ENCODE results near the gene RNGTT. TPM values are rescaled to one million over a fixed set of nuclear protein-coding genes. Genes with fewer than 3 reads are reported as not detected.

RNGTT gene
- total RNA-seq, 2 donors from 2014 or later = 7.5 to 11.3 TPM

DNA sequence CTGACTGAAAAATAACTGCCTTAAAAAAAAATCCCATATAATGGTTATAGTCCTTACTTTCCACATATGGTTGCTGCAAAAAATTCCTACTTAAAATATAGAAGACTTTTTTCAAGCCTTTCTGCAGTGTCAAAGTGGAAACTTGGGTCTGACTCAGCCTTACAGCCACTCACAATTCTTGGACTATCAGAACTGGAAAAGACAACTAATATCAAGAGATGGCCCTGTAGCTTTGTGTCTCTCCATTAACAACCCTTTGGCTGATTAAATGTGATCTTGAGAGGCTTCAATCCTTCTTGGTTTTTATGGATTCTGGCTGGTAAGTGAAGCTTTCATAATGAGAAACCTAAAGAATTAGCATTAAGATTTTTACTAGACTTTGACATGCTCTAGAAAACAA, 307.8 kb downstream of the RNGTT start:
- no peaks in the 10 kb centered on the region for H3K36me3 ChIP-seq
- TF ChIP-seq, protein P1, sequence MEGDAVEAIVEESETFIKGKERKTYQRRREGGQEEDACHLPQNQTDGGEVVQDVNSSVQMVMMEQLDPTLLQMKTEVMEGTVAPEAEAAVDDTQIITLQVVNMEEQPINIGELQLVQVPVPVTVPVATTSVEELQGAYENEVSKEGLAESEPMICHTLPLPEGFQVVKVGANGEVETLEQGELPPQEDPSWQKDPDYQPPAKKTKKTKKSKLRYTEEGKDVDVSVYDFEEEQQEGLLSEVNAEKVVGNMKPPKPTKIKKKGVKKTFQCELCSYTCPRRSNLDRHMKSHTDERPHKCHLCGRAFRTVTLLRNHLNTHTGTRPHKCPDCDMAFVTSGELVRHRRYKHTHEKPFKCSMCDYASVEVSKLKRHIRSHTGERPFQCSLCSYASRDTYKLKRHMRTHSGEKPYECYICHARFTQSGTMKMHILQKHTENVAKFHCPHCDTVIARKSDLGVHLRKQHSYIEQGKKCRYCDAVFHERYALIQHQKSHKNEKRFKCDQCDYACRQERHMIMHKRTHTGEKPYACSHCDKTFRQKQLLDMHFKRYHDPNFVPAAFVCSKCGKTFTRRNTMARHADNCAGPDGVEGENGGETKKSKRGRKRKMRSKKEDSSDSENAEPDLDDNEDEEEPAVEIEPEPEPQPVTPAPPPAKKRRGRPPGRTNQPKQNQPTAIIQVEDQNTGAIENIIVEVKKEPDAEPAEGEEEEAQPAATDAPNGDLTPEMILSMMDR (IDR thresholded peaks at IDR 0.05) = no peak
- no peak overlapping the region for H3K27ac ChIP-seq
- H3K4me3 ChIP-seq = no peak overlapping the region
- DNase-seq (ENCODE audit: low spot score) = no peak
- peaks cover 0 to 28% of the 10 kb centered on the region in 2 donors for H3K9me3 ChIP-seq
- H3K27me3 ChIP-seq = no peaks in the 10 kb centered on the region
- H3K4me1 ChIP-seq = no peaks in the 10 kb centered on the region

DNA sequence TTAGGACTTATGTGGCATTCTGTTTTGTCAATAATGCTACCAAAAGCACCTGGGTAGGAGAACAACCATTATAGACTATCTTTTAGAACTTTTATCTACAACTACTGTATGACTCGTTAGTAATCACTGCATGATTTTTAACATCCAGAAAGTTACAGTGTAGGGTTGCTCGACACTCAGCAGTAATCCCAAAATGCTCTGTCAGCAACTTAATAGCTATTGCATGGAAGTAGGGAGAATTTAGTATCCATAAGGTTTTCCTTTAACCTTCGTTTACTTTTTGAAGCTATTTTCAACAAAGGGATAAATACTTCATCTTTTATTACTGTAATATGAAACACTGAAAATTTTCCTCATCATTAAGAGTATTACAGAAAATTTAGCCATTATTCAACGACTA, 309.5 kb downstream of the RNGTT start:
- H3K9me3 ChIP-seq = peaks cover 0 to 12% of the 10 kb centered on the region in 2 donors
- H3K27ac ChIP-seq = no peak overlapping the region
- no peak for DNase-seq (ENCODE audit: low spot score)
- H3K4me3 ChIP-seq = no peak overlapping the region
- H3K4me1 ChIP-seq = no peaks in the 10 kb centered on the region
- H3K27me3 ChIP-seq = no peaks in the 10 kb centered on the region
- TF ChIP-seq, protein P1 (IDR thresholded peaks at IDR 0.05) = no peak
- H3K36me3 ChIP-seq = no peaks in the 10 kb centered on the region

DNA sequence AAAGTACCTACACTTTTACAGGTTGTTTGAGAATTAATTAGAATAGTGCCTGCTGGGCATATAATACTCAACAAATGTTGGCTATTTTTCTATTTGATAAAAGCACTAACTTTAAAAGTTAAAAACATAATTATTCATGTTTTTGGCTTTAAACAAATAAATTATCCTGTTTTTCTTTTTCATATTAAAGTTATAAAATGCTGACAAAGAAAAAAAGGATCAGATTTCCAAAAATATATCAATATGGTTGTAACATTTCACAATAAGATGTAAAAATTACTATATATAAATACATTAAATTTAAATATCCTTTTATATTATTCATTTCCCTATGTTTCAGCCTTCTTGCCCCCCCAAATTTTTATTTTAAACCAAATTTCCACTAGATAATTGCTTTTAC, 312.0 kb downstream of the RNGTT start:
- H3K27ac ChIP-seq = no peak overlapping the region
- TF ChIP-seq, protein P1 (IDR thresholded peaks at IDR 0.05) = no peak
- no peaks in the 10 kb centered on the region for H3K36me3 ChIP-seq
- H3K9me3 ChIP-seq = no peaks in the 10 kb centered on the region
- H3K4me3 ChIP-seq = no peak overlapping the region
- H3K4me1 ChIP-seq = no peaks in the 10 kb centered on the region
- H3K27me3 ChIP-seq = no peaks in the 10 kb centered on the region
- no peak for DNase-seq (ENCODE audit: low spot score)

DNA sequence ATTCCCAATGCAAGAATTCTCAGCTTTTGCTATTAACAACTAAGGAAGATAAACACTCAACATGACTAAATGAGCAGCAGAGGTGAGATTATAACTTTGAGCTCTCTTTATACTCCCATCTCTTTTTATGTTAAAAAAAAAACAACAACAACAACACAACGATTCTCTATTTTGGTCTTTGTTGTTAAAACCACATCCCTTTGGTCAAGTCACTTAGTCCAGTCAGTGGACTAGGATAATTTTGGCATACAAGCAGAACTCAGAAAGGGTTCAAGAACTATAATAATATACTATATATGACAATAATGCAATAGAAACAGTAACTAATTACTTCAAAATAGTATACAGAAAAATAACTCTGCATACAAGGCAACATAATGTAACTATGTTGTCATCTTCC, 312.4 kb downstream of the RNGTT start:
- Histone ChIP-seq H3K27ac (no peak overlapping the region), H3K4me3 (no peak overlapping the region), H3K9me3 (no peaks in the 10 kb centered on the region), H3K27me3 (no peaks in the 10 kb centered on the region), H3K36me3 (no peaks in the 10 kb centered on the region), H3K4me1 (no peaks in the 10 kb centered on the region)
- no peak for DNase-seq (ENCODE audit: low spot score)
- TF ChIP-seq, protein P1 (IDR thresholded peaks at IDR 0.05) = no peak

DNA sequence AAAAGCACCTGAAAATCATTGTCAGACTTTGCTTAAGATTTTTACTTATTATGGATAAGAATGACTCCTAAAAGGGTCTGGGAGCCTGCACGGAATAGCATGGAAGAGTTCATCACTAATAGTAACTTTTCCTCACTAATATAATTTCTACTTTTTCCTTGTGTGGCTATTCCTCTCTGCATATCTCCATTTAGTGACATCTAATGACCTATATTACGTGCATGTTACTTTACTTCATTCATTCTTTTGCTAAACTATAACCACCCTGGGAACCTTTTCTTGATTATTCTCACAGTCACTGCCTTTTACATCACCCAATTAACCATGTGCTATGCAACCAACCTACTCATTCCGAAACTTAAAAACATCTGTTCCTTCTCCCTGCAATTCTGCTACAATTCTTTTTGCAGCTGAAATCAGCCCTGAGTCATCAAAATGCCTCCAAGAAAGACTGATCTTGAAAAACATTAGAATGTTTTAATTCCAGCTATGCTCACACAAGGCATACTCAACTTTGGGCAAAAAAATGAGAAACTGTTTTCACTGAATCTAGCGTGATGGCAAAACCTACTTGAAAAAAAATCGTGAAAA, 313.3 kb downstream of the RNGTT start:
- Histone ChIP-seq H3K27me3 (no peaks in the 10 kb centered on the region), H3K4me3 (no peak overlapping the region), H3K36me3 (no peaks in the 10 kb centered on the region), H3K4me1 (no peaks in the 10 kb centered on the region), H3K9me3 (no peaks in the 10 kb centered on the region), H3K27ac (no peak overlapping the region)
- DNase-seq (ENCODE audit: low spot score) = no peak
- TF ChIP-seq, protein P1 (IDR thresholded peaks at IDR 0.05) = no peak
